Progenitor cell of endocrine pancreas (in vitro differentiated cells): ENCODE measurements around the gene KCNJ9. TPM values are rescaled to one million over a fixed set of nuclear protein-coding genes. Genes with fewer than 3 reads are reported as not detected.
A peak's percentile ranks its signal among the peaks of the same experiment; 100 is the strongest.
"Not testable (repeated sequence)": the region's sequence is repeated elsewhere in the genome, so short reads cannot be mapped to it uniquely, and the experiment has no call there.

Experiments
- DNase-seq: peaks from one replicate; pipeline ENCODE4 v3.0.0; 2021; ENCODE audit warnings: low spot score; ENCODE audit not compliant: unreplicated experiment
- H3K27ac Mint-ChIP-seq: 2 replicates; pipeline ENCODE4 v1.8.0; 2021; ENCODE audit warnings: mild to moderate bottlenecking, moderate library complexity, mixed read lengths
- H3K27me3 Mint-ChIP-seq: 2 replicates; pipeline ENCODE4 v1.8.0; 2021; ENCODE audit warnings: mixed read lengths
- H3K36me3 Mint-ChIP-seq: 2 replicates; pipeline ENCODE4 v1.8.0; 2022; ENCODE audit warnings: mixed read lengths; ENCODE audit not compliant: insufficient read depth
- H3K4me1 Mint-ChIP-seq: 2 replicates; pipeline ENCODE4 v1.8.0; 2021; ENCODE audit warnings: low read depth, mixed read lengths
- H3K4me3 Mint-ChIP-seq: 2 replicates; pipeline ENCODE4 v1.8.0; 2021; ENCODE audit warnings: low read depth, mild to moderate bottlenecking, moderate library complexity, mixed read lengths
- H3K9me3 Mint-ChIP-seq: 2 replicates; pipeline ENCODE4 v1.8.0; 2021; ENCODE audit warnings: low read depth, mixed read lengths
- total RNA-seq: library from RNA; stranded (reverse); gene quantifications from 2 replicates; pipeline ENCODE4 v1.2.1, GENCODE V29; 2021
- TF ChIP-seq, protein P1 (sequence below): fragments of 200-600 bp; sonication (generic); IDR thresholded peaks from one replicate; pipeline ENCODE4 v1.5.0; 2021; ENCODE audit warnings: antibody characterized with exemption, mild to moderate bottlenecking; ENCODE audit not compliant: unreplicated experiment

The KCNJ9 gene
- total RNA-seq, 1 donor from 2014 or later = not detected

DNA sequence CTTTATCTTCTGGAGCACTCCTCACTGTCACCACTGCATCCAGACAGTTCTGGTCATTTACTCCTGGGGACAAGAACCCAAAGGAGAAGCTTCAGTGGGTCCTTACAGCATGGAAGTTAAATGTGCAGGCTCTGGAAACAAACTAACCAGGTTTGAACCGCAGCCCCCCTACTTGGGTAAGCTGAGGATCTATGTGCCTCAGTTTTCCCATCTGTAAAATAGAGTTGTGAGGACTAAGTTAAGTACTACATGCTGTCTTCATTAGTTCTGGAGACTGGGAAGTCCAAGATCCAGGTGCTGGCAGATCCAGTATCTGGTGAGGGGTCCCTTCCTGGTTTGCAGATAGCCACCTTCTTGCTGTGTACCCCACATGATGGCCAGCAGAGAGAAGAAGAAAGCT lies 26.2 kb downstream of the KCNJ9 start:
- Mint-ChIP-seq H3K36me3 (no peaks in the 10 kb centered on the region), H3K9me3 (no peaks in the 10 kb centered on the region), H3K27me3 (peaks cover 29% of the 10 kb centered on the region), H3K27ac (no peak overlapping the region), H3K4me3 (no peak overlapping the region), H3K4me1 (peaks cover 9% of the 10 kb centered on the region)
- no peak for DNase-seq
- TF ChIP-seq, protein P1, sequence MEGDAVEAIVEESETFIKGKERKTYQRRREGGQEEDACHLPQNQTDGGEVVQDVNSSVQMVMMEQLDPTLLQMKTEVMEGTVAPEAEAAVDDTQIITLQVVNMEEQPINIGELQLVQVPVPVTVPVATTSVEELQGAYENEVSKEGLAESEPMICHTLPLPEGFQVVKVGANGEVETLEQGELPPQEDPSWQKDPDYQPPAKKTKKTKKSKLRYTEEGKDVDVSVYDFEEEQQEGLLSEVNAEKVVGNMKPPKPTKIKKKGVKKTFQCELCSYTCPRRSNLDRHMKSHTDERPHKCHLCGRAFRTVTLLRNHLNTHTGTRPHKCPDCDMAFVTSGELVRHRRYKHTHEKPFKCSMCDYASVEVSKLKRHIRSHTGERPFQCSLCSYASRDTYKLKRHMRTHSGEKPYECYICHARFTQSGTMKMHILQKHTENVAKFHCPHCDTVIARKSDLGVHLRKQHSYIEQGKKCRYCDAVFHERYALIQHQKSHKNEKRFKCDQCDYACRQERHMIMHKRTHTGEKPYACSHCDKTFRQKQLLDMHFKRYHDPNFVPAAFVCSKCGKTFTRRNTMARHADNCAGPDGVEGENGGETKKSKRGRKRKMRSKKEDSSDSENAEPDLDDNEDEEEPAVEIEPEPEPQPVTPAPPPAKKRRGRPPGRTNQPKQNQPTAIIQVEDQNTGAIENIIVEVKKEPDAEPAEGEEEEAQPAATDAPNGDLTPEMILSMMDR = no peak

DNA sequence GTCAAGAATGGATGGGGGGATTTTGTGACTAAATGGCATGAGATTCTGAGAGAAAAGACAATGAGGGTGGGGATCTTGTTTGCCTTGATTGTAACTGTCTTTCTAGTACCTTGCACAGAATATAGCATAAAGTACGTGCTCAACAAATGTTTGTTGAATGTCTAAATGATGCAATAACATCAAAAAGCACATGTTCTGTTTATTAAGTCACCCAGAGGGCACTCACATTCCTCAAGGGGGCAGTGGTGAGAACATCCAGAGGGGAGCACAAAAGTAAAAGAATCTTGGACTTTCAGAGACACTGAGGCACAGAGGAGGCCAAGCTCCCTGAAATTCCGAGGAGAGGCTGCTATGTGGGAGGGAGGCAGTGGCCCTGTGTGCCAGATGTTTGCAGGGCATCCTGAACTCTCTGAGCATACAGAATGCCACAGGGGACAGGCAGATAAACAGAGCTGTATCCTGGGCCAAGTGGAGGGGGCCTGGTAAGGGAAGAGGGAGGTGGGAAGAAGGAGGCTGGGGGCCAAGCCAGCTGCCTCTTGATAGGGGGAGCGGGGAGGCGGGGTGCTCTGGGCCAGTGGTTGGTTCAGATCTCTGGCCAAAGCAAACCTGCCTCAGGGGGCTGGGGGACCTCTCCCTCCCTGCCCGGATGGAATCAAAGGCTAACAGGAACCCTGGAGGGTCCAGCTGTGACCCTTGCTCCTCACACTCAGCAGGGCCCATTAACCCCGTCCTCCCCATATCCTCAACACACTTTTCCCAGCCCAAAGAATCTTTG lies 27.7 kb downstream of the KCNJ9 start:
- H3K4me3 Mint-ChIP-seq = no peak overlapping the region
- H3K36me3 Mint-ChIP-seq = no peaks in the 10 kb centered on the region
- H3K9me3 Mint-ChIP-seq = no peaks in the 10 kb centered on the region
- H3K4me1 Mint-ChIP-seq = peaks cover 9% of the 10 kb centered on the region
- H3K27ac Mint-ChIP-seq = no peak overlapping the region
- DNase-seq = no peak
- H3K27me3 Mint-ChIP-seq = peaks cover 37% of the 10 kb centered on the region
- TF ChIP-seq, protein P1 = peak; percentile 48

DNA sequence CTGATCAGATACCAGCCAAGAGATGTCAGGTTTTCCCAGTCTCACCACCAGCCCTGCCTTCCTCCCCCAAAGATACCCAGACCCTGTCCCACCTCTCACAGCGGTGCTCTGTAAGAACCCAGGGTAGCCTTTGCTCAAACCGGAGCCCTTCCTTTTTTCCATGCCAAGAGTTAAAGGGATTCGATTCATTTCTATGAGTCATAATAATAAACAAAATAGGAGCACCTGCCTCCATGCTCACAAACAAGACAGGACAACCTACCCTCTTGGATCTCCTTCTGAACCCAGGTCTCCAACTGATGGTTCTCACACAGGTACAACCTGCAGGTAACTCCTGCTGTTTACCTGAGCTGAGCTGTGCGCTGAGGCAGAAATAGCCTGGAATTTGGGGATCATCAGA lies 28.3 kb downstream of the KCNJ9 start:
- no peak overlapping the region for H3K4me3 Mint-ChIP-seq

DNA sequence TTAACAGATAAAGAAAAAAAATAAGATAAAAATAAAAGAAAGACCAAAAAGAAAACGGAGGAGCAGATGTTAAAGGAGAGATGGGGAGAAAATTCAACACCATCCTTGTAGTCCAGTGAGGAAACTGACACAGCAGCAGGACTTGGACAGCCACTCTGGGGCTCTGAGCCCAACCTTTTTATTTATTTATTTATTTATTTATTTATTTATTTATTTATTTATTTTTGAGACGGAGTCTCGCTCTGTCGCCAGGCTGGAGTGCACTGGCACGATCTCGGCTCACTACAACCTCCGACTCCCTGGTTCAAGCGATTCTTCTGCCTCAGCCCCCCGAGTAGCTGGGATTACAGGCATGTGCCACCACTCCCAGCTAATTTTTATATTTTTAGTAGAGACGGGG lies 30.1 kb downstream of the KCNJ9 start:
- peaks cover 40% of the 10 kb centered on the region for H3K27me3 Mint-ChIP-seq
- H3K27ac Mint-ChIP-seq = not testable (repeated sequence)

More for the DNA sequence above, 28.3 kb downstream of the KCNJ9 start:
- no peaks in the 10 kb centered on the region for H3K9me3 Mint-ChIP-seq
- H3K27ac Mint-ChIP-seq = no peak overlapping the region
- DNase-seq = no peak
- peaks cover 38% of the 10 kb centered on the region for H3K27me3 Mint-ChIP-seq
- H3K4me1 Mint-ChIP-seq = peaks cover 9% of the 10 kb centered on the region
- TF ChIP-seq, protein P1 = no peak
- H3K36me3 Mint-ChIP-seq = no peaks in the 10 kb centered on the region

DNA sequence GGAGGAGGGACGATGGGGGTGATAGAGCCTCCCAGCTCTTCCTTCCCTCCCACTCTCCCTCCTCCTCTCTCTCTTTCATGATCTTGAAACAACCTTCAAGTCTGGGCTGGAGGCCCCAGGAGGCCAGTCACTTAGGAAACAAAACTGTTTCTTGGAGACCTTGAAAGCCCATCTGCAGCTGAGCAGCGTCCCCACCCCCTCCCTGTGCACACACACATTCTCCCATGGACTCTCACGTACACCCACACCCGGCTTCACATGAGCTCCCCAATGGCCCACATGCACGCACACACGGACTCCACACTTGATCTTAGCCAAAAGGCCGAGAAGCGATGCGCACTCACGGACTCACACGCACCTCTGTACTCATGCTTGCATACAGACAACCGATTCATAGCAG lies 31.0 kb downstream of the KCNJ9 start:
- TF ChIP-seq, protein P1 = no peak
- H3K27me3 Mint-ChIP-seq = peaks cover 43% of the 10 kb centered on the region
- no peak overlapping the region for H3K4me3 Mint-ChIP-seq
- DNase-seq = no peak
- H3K27ac Mint-ChIP-seq = no peak overlapping the region
- peaks cover 9% of the 10 kb centered on the region for H3K4me1 Mint-ChIP-seq
- H3K9me3 Mint-ChIP-seq = no peaks in the 10 kb centered on the region
- no peaks in the 10 kb centered on the region for H3K36me3 Mint-ChIP-seq

More for the DNA sequence above, 30.1 kb downstream of the KCNJ9 start:
- not testable (repeated sequence) for DNase-seq, H3K36me3 Mint-ChIP-seq, H3K4me3 Mint-ChIP-seq, H3K9me3 Mint-ChIP-seq, H3K4me1 Mint-ChIP-seq

DNA sequence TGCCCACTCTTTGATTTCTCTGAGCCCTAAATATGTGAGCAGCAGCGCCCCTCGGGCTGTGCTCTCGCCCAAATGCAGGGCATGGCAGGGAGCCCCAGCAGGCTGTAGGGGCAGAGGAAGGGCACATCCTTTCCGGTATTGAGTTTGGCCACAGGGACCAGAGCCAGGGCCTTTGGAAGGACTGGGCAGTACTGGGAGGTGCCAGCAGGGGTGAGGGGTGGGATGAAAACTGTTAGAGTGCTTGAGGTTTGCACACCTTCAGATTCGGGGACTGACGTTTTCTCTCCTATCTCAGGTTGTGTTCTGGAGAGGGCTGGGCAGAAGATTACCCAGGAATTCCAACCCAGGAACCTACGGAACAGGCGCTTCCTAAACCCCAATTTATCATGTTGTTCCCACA lies 32.1 kb downstream of the KCNJ9 start:
- Mint-ChIP-seq H3K27ac (no peak overlapping the region), H3K4me1 (peaks cover 11% of the 10 kb centered on the region)
- TF ChIP-seq, protein P1 = peak; percentile 24

More for the DNA sequence above, 32.1 kb downstream of the KCNJ9 start:
- no peak overlapping the region for H3K4me3 Mint-ChIP-seq
- no peaks in the 10 kb centered on the region for H3K36me3 Mint-ChIP-seq
- H3K27me3 Mint-ChIP-seq = peaks cover 48% of the 10 kb centered on the region
- H3K9me3 Mint-ChIP-seq = no peaks in the 10 kb centered on the region
- no peak for DNase-seq
